Endothelial cell of umbilical vein (primary cell): ENCODE results near the gene PRPF31. TPM values are rescaled to one million over a fixed set of nuclear protein-coding genes. Genes with fewer than 3 reads are reported as not detected.

Experiments used
- BruUV-seq: library from RNA; stranded (reverse); fragments of 400-500 nt; replicated peaks from 2 replicates; lab custom pipeline; 2021; lab: Mats Ljungman, UMichigan
- CTCF ChIA-PET: fragments of 300-600, 350-600 bp; sonication (Branson Sonifier 250); formaldehyde crosslinking; loops from one replicate; lab custom pipeline; 2021; ENCODE audit warnings: antibody characterized with exemption, inconsistent platforms; lab: Charles Lee
- POLR2A ChIA-PET: fragments of 300-600, 350-600 bp; sonication (Branson Sonifier 250); formaldehyde crosslinking; loops from one replicate; lab custom pipeline; 2021; ENCODE audit warnings: antibody characterized with exemption, inconsistent platforms; lab: Charles Lee
- DNase-seq: peaks from one replicate; pipeline ENCODE4 v3.0.0-alpha.2; 2011; ENCODE audit warnings: low read depth, low spot score
- FAIRE-seq: peaks from 2 replicates; lab custom pipeline; 2011; peaks lifted over from hg19 to GRCh38; lab: Jason Lieb, UNC
- H2AFZ ChIP-seq: 2 replicates; pipeline ENCODE4 v1.6.0; 2012; ENCODE audit warnings: low read depth, low read length, control low read depth, inconsistent platforms
- H3K27ac ChIP-seq: 2 replicates; pipeline ENCODE4 v1.5.1; 2011; ENCODE audit warnings: low read depth, mild to moderate bottlenecking, control low read depth, low read length, moderate library complexity; ENCODE audit not compliant: insufficient read depth
- H3K27me3 ChIP-seq, 2 experiments: 2 replicates each; pipeline versions ENCODE4 v1.6.0 to v1.6.1; 2011; ENCODE audit warnings: low read length in 2 of 2, mixed read lengths in 1 of 2; ENCODE audit not compliant: control insufficient read depth in 2 of 2, insufficient read depth in 2 of 2
- H3K36me3 ChIP-seq, 2 experiments: 2 replicates in 1 of 2; 3 replicates in 1 of 2; pipeline ENCODE4 v1.5.1; 2011; ENCODE audit warnings: low read length in 2 of 2, mild to moderate bottlenecking in 1 of 2, moderate library complexity in 1 of 2; ENCODE audit not compliant: control insufficient read depth in 2 of 2, insufficient read depth in 2 of 2; ENCODE audit errors: extremely low read depth in 1 of 2
- H3K4me1 ChIP-seq: 3 replicates; pipeline ENCODE4 v1.5.1; 2011; ENCODE audit warnings: mild to moderate bottlenecking, low read length; ENCODE audit not compliant: control insufficient read depth, insufficient read depth; ENCODE audit errors: extremely low read depth
- H3K4me2 ChIP-seq: 2 replicates; pipeline ENCODE4 v1.6.1; 2011; ENCODE audit warnings: low read length, control low read depth, mixed read lengths; ENCODE audit not compliant: insufficient read depth
- H3K4me3 ChIP-seq, 3 experiments: fragments of 200-600 bp in 1 of 3; sonication (generic), shearing (Covaris generic) in 1 of 3; replicated peaks in 1 of 3; 2 replicates each; pipeline ENCODE4 v1.5.1; 2011 to 2016; ENCODE audit warnings: control low read depth in 3 of 3, low read length in 3 of 3, mild to moderate bottlenecking in 2 of 3, inconsistent platforms in 1 of 3, low read depth in 1 of 3, moderate library complexity in 1 of 3; ENCODE audit not compliant: insufficient read depth in 1 of 3
- H3K79me2 ChIP-seq: 2 replicates; pipeline ENCODE4 v1.6.0; 2012; ENCODE audit warnings: low read length, inconsistent platforms; ENCODE audit not compliant: control insufficient read depth, insufficient read depth
- H3K9ac ChIP-seq: replicated peaks from 2 replicates; pipeline ENCODE3; 2011; ENCODE audit warnings: low read length, control low read depth; ENCODE audit not compliant: insufficient read depth; ENCODE audit errors: extremely low read depth
- H3K9me1 ChIP-seq: replicated peaks from 3 replicates; pipeline ENCODE4 v1.6.0; 2011; ENCODE audit warnings: mild to moderate bottlenecking, low read length; ENCODE audit not compliant: control insufficient read depth, insufficient read depth; ENCODE audit errors: extremely low read depth
- H3K9me3 ChIP-seq: replicated peaks from 2 replicates; pipeline ENCODE4 v1.5.1; 2012; ENCODE audit warnings: low read length, inconsistent platforms; ENCODE audit not compliant: control insufficient read depth, insufficient read depth
- H4K20me1 ChIP-seq: replicated peaks from 2 replicates; pipeline ENCODE3; 2011; ENCODE audit warnings: mild to moderate bottlenecking, low read length; ENCODE audit not compliant: control insufficient read depth, insufficient read depth; ENCODE audit errors: extremely low read depth
- FOS ChIP-seq: IDR thresholded peaks from 2 replicates; pipeline ENCODE4 v1.6.1; 2011; ENCODE audit warnings: mild to moderate bottlenecking, low read length, moderate library complexity, borderline replicate concordance; ENCODE audit not compliant: insufficient read depth
- GATA2 ChIP-seq: IDR thresholded peaks from 2 replicates; pipeline ENCODE4 v1.7.0; 2011; ENCODE audit warnings: low read depth, mild to moderate bottlenecking, moderate library complexity, mixed read lengths, low read length; ENCODE audit not compliant: insufficient read length, insufficient read depth
- JUN ChIP-seq: IDR thresholded peaks from 2 replicates; pipeline ENCODE4 v1.6.1; 2011; ENCODE audit warnings: borderline replicate concordance, low read depth; ENCODE audit not compliant: insufficient read length, insufficient read depth
- MAX ChIP-seq: IDR thresholded peaks from 2 replicates; pipeline ENCODE4 v1.6.1; 2011; ENCODE audit not compliant: insufficient read depth, insufficient read length
- MYC ChIP-seq: IDR thresholded peaks from one replicate; pipeline ENCODE4 v1.6.1; 2011; ENCODE audit warnings: mild to moderate bottlenecking, low read depth, low read length
- dilution Hi-C: fragments of 300-500 bp; cut with MboI; formaldehyde crosslinking; loops from one replicate; pipeline ENCODE4 v1.15.0; 2019; ENCODE audit warnings: low sequenced_read_pairs; ENCODE audit not compliant: extremely low pct_ligation_motif_present
- intact Hi-C: fragments of 100-400 bp; cut with micrococcal nuclease; formaldehyde crosslinking; loops from one replicate; pipeline ENCODE4 v1.10.0; 2022
- polyA plus RNA-seq, 4 experiments: library from polyadenylated mRNA; depleted of rRNA in 3 of 4; stranded (reverse) in 3 of 4; unstranded in 1 of 4; fragments of >200 nt; gene quantifications; 2 replicates each; pipeline versions ENCODE4 v1.2.1 to v1.2.3, GENCODE V29; 2011 to 2012; ENCODE audit warnings: missing spikeins in 1 of 4
- total RNA-seq: library from RNA; stranded (reverse); gene quantifications from 2 replicates; pipeline ENCODE4 v1.2.3, GENCODE V29; 2021
- TF ChIP-seq, protein P1 (sequence below), 2 donors: IDR thresholded peaks; 1 replicate in 1 of 2; 2 replicates in 1 of 2; pipeline ENCODE4 v1.5.1; 2011; ENCODE audit warnings: low read length in 2 of 2, mild to moderate bottlenecking in 2 of 2, moderate library complexity in 2 of 2, control low read depth in 1 of 2, inconsistent platforms in 1 of 2, low read depth in 1 of 2; ENCODE audit not compliant: insufficient read depth in 1 of 2; ENCODE audit errors: extremely low read depth in 1 of 2

PRPF31 gene
- total and polyA plus RNA-seq, 2 donors (not counting 3 experiments of a cell fraction or from before 2014, with no cell fraction given), result 76.2 to 101 TPM

- H3K36me3 ChIP-seq, result peaks cover 3 to 5% of the 10 kb centered on the region in 2 experiments
- no peaks in the 10 kb centered on the region for H3K79me2 ChIP-seq
- no peaks in the 10 kb centered on the region for H3K4me1 ChIP-seq
- intact Hi-C loops (no loop called here), dilution Hi-C loops (no loop called here)
- no peak for DNase-seq
- ChIA-PET CTCF (interaction anchor here (0.7 to 2.3 kb wide), 5 partner anchors 13 to 93 kb away, joined by 3 to 5 read pairs (median 3); partner anchors contain the start of genes LENG1, MBOAT7 and RPS9), POLR2A (no interaction called here)
- no peak within 1 kb of the TSS for H3K27ac ChIP-seq
- no peak within 1 kb of the TSS for H2AFZ ChIP-seq
- no peak for TF ChIP-seq MAX
- no peak for TF ChIP-seq FOS
- no peak for TF ChIP-seq JUN
- no peak for TF ChIP-seq GATA2
- TF ChIP-seq MYC, result no peak
- TF ChIP-seq, protein P1, sequence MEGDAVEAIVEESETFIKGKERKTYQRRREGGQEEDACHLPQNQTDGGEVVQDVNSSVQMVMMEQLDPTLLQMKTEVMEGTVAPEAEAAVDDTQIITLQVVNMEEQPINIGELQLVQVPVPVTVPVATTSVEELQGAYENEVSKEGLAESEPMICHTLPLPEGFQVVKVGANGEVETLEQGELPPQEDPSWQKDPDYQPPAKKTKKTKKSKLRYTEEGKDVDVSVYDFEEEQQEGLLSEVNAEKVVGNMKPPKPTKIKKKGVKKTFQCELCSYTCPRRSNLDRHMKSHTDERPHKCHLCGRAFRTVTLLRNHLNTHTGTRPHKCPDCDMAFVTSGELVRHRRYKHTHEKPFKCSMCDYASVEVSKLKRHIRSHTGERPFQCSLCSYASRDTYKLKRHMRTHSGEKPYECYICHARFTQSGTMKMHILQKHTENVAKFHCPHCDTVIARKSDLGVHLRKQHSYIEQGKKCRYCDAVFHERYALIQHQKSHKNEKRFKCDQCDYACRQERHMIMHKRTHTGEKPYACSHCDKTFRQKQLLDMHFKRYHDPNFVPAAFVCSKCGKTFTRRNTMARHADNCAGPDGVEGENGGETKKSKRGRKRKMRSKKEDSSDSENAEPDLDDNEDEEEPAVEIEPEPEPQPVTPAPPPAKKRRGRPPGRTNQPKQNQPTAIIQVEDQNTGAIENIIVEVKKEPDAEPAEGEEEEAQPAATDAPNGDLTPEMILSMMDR (IDR thresholded peaks at IDR 0.05; ENCODE audit: extremely low read depth in 1 of 2, insufficient read depth in 1 of 2, low read depth in 1 of 2, low read length in 2 of 2), result no peak
- H3K9me1 ChIP-seq, result no peaks in the 10 kb centered on the region
- H4K20me1 ChIP-seq, result no peaks in the 10 kb centered on the region
- no peaks in the 10 kb centered on the region for H3K27me3 ChIP-seq
- FAIRE-seq, result no peak
- H3K9me3 ChIP-seq, result no peaks in the 10 kb centered on the region
- no peak within 1 kb of the TSS for H3K4me3 ChIP-seq
- no peak within 1 kb of the TSS for H3K4me2 ChIP-seq
- H3K9ac ChIP-seq, result no peak within 1 kb of the TSS
- BruUV-seq, result no TSS peak
Measured at GRCh38 chr19:54172471-54173358, 57.2 kb downstream of the PRPF31 start, which contains the start of gene TMC4. Gene TMC4, minus strand, starts transcription at chr19:54173160. Its CDS starts 43 bp downstream, at chr19:54173117.
